GM19468 (cell line): ENCODE measurements around the gene FAM110D.

ENCODE experiments used
- ATAC-seq: cut with Tn5 transposase; IDR thresholded peaks from one replicate; pipeline ENCODE4 v1.9.1; 2021; ENCODE audit warnings: mild to moderate bottlenecking, moderate library complexity, moderate number of reproducible peaks; ENCODE audit not compliant: unreplicated experiment; ENCODE audit errors: extremely low read depth

The FAM110D gene

DNA sequence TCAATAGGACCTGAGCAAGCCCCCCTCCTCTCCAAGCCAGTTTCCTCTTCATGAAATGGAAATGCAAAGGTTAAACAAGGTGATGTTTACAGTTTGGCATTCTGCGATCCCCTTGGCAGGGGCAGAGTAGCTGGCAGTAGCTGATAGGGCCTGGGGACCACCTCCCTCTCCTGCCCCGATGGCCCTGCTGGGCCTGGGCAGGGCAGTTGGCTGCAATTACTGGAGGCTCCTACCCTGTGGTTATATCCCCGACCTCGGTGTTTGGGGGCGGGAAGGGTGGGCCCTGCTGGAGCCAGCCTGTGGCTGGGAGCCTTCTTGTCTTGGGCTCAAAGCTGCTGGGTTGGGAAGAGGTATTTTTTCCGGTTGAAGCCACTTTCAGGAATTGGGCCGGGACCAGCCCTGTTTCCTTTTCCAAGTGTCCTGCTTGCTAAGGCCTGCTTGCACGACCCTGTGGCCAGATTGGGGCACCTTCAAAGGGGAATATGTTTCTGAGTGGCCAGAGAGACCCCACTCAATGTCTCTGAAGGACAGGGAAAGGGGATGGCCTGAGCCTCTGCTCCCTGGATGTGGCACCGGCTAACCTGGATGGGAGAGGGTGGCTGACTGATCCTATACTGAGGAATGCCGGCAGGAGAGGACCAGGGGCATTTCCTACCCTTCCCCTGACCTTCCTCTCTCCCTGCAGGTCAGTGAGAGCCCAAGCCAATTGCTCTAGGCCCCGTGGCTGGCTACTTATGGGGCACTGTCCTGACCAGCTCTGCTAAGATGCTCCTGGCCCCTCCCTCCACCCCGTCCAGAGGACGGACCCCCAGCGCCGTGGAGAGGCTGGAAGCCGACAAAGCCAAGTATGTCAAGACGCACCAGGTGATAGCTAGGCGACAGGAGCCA lies 1.9 kb downstream of the FAM110D start:
- no peak for ATAC-seq

DNA sequence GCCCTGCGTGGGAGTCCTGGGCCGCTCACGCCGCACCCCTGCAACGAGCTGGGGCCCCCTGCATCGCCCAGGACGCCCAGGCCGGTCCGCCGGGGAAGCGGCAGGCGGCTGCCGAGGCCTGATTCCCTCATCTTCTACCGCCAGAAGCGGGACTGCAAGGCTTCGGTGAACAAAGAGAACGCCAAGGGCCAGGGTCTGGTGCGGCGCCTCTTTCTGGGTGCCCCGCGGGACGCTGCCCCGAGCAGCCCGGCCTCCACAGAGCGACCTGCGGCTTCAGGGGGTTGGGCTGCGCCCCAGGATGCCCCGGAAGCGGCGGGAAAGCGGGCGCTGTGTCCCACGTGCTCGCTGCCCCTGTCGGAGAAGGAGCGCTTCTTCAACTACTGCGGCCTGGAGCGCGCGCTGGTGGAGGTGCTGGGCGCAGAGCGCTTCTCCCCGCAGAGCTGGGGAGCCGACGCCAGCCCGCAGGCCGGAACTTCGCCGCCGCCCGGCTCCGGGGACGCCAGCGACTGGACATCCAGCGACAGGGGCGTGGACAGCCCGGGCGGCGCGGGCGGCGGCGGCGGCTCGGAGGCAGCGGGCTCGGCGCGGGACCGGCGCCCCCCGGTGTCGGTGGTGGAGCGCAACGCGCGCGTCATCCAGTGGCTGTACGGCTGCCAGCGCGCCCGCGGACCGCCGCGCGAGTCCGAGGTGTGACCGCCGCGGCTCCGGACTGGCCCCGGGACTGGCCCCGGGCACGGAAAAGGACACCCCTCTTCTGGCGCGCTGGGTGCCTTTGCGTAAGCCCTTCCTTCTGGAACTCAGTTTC lies 2.7 kb downstream of the FAM110D start:
- no peak for ATAC-seq

DNA sequence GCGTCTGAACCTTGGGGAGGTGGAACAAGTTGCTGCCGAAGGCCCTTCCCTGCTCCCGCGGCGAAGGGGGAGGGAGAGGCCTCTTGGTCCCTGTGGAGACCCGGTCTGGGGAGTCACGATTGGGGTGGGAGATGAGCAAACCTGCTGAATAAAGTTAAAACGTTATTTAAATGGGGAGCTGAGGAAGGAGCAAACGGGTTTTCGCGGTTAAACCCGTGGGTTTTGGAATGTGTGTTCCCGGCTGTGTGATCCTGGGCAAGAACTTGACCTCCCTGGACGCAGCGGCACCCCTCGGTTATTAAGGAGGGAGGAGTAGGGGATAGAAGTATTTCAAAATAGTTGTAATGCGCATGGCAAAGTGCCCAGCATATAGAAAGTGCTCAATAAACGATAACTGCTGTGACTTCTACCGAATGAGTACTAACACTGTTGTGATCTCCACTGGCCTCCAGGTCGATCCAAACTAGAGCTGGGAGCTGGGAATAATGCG lies 3.4 kb downstream of the FAM110D start:
- no peak for ATAC-seq

DNA sequence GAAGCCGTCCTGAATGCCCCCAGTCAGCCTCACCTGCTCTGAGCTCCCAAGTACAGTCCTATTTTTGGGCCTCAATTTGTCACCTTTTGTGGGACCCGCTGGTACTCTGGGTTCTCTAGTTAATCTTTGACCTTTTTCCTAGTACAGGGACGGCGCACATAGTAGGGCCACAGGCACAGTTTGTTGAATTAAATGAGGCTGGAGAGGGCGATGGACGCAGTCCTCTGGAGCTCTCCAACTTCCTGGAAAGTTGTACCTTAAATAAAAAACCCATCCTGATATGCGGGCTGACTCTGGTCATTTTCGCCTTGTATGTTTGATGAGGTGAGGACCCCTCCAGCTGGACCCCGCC lies 4.8 kb downstream of the FAM110D start:
- ATAC-seq = no peak

DNA sequence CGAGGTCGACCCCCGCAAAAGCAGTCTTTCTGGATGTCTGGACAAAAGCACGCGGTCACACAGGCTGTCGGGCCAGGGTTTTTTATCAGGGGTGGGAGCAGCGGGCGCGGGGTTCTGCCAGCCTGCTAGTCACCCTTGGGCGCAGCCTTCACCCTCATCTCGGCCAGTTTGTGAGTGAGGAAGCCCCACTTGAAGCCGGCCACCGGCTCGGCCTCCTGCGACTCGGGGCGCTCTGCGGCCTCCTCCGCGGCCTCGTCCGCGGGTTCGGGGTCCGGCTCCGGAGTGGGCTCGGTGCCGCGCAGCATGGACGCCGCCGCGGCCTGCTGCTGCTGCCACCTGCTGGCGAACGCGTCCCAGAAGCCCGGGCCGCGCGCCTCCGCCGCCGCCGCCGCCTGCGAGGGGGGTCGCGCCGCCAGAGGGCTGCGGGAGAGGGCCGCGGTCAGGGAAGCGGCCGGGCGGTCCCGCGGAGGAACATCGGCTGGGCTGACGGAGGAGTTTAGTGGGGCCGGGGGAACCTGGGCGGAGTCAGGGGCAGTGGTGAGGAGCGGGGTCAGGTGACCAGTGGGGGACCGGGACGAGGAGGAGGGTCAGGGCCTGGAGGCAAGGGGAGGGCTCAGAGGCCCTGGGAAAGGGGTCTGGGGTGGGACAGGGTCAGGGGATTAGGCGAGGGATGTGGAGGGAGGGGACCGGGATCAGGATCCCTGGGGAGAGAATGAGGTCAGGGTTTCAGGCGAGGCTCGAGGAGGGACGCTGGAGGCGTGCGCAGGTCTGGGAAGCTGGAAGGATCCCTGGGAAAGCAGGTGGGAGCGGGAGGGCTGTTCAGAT lies 5.4 kb downstream of the FAM110D start:
- ATAC-seq = no peak

DNA sequence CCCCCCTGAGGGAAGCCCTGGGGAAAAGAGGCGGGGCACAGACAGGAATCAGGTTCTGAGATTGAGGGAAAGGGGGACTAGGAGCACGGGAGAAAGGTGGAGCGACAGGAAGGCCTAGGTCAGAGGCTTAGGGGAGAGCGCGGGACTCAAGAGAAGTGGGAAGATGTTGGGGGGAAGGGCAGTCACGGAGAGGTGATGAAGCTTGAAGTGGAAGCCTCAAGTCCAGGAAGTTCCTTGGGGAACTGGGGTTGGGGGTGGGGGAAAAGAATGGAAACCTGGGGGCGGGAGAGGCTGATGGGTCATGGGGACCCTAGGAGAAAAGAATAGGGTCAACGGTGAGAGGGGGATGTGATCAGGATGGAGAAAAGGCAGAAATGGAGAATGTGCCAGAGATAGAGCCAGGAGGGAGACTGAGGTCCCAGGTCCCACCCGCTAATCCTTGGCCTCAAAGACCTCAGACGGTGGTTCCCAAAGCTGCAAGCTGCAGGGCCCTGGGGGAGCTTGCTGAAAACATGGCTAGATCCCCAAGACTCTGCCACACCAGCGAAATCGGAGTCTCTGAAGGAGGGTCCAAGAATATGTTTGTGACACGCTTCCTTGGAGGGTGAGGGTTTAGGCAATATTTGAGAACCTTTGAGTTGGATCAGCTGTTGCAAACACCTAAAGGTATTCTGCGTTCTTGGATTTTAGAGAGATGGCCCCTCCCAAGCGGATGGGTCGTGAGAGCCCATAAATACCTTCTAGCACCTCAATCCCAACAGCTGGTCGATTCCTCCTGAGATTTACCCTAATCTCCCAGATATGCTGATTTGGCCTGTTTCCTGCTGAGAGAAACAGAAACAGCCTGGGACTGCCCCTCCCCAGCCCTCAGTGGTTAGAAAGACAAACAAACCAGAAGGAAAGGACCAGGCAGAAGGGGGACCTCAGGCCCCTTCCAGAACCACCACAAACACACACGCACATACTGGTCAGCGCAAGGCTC lies 6.3 kb downstream of the FAM110D start:
- ATAC-seq = no peak

DNA sequence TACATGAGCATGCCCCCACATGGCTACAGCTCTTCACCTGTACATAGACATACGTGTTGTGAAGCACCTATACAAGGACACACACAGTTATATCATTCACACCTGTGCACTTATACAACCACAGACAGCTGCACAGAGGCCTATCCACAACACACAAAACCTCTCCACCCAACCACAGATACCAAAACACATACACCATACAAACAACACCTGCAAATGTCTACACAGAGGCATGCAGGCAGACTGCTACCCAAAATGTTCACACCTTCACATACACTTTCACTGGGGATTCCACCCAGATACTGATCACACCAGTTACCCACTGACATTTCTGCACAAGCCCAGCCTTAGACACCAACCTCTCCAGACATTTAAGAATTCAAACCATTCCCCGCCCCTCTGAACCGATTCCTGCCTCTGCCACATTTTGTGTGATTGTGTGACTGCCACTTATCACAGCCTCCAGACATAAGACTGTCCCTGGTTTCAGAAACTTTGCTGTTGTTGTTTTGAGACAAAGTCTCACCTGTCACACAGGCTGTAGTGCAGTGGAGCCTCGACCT lies 7.9 kb downstream of the FAM110D start:
- ATAC-seq = no peak

DNA sequence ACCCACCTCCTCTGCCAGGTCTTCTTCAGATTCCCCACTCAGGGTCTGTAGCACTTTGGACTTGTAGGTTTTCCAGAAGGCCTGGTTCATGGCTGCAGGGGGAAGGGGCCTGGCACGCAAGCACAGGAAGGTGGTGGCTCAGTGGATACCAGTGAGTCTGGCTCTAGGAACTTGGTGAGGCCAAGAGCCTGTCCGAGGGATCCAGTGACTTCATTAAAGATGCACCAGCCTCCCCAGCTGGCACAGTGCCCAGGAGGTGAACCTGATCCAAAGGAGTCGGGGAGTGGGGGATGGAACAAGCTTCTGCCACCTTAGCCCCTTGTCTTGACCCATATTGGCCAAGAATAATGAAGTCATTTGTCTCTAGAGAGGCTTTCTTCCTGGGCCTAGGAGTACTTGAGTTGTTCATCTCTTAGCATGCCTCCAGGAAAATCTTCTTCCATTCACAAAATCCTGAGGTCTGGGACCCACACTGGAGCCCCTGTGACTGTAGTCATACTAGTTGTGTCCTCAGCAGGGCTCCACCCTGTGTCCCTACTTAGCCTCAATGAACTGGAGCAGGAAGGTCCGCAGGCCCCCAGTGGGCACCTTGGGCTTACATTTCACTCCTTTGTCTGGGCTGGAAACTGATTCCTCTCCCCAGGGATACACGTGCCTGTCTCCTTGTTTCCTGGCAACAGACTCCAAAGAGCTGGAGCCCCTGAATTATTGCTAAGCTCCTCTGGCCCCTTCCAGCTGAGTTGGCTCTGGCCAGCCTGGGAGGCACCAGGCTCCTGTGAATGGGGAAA lies 9.7 kb downstream of the FAM110D start, which contains the start of gene C1orf232:
TSS of gene C1orf232 (minus strand) at position 554 of the 788 bp plus-strand sequence. CDS start at position 90, 464 bp downstream.
- no peak for ATAC-seq

DNA sequence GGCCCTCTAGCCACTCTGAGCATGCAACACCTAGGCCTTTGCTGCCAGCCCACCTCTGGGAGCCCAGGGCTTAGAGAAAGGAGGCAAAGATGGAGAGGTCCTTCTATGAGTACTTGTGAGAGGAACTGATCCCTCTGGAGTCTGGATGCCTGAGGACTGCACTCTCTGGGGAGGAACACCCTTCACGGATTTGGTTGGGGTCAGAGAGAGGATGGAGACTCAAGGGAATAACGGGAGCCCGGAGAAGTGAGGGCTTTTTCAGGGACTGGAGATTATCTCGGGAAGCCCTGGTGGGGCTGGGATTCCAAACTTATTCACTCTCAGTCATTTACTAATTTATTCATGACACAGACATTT lies 10.3 kb downstream of the FAM110D start:
- ATAC-seq = no peak

DNA sequence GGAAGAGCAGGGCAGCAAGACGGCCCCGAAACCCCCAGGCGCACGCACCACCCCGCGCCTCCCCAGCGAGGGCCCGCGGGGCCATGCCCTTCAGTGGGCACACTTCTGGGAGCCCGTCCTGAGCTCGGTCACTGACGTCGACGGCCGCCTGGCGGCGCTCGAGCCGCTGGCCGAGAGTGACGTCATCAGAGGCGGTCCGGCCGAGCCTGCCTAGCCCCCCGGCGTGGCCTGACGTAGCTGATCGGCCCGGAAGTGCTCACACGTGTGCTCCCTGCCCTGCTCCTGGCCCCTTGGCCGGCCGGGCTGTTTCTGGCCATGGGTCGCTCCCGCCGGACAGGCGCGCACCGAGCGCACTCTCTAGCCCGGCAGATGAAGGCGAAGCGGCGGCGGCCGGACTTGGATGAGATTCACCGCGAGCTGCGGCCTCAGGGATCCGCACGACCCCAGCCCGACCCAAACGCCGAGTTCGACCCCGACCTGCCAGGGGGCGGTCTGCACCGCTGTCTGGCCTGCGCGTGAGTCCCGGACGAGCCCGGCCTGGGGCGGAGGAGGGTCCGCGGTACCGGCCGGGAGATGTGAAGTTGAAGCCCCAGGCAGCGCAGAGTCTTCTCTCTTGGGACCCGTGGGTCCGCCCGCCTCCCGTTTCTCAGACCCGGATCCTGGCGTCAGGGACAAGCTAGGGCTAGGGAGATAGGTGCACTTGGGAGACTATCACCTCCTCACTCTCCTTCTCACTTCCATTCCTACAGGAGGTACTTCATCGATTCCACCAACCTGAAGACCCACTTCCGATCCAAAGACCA lies 11.0 kb downstream of the FAM110D start, which contains the start of gene ZNF593:
TSS of gene ZNF593 (plus strand) at position 240 of the 803 bp plus-strand sequence. CDS start at position 316, 76 bp downstream.
- ATAC-seq = no peak

DNA sequence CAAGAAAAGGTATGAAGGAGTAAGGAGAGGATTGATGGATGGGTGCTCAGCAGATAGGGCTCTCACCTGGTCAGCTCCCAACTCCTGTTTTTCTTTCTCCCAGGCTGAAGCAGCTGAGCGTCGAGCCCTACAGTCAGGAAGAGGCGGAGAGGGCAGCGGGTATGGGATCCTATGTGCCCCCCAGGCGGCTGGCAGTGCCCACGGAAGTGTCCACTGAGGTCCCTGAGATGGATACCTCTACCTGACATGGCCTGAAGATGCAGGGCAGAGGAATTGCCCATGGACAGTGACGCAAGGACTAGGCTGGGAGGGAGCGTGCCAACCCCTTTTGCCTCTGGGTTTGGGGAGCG lies 11.6 kb downstream of the FAM110D start:
- ATAC-seq = no peak

DNA sequence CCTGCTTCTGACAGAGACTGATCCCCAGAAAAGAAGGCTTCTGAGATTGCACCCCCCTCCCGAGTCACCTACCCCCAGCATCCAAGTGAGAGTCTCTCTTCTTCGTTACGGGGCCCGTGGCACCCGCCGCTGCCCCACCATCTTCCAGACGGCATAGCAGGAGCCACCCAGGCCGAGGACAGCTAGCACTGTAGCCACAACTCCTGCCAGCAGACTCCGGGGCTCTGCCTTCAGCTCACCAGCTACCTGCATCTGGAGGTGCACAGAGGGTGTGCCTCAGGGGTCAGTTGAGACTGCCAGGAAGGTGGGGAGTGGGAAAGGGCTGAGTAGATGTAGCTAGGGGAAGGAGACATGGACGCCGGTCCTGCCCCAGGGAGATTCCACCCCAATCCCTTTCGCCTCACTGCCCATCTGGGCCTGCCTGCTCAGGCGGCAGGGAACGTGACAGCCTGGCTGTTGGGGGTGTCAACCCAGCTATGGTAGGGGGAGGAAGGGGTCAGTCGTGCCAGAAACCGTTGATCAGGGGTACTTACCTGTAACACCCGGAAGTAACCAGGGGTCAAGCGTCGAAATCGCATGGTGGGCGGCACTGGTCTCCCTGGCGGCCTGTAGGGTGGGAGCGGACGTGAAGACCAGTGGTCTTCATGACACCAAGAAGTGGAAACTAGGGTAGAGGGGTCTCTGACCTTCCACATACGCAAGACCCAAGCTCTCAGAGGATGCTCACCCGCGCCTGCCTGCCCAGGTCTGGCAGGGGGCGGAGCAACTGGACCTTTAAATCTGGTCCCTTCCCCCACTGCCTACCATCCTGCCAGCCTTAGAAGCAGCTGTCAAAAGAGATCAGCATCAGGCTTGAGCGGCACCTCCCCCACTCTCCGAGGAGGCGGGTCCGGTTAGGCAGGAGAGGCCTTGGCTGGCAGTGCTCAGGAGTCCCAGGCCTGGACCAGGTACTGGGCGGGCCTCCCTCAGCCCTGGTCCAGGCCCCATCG lies 12.5 kb downstream of the FAM110D start, which contains the start of gene ZNF593OS:
TSS of gene ZNF593OS (minus strand) at position 749 of the 989 bp plus-strand sequence. CDS start at position 578, 171 bp downstream.
- ATAC-seq = no peak

DNA sequence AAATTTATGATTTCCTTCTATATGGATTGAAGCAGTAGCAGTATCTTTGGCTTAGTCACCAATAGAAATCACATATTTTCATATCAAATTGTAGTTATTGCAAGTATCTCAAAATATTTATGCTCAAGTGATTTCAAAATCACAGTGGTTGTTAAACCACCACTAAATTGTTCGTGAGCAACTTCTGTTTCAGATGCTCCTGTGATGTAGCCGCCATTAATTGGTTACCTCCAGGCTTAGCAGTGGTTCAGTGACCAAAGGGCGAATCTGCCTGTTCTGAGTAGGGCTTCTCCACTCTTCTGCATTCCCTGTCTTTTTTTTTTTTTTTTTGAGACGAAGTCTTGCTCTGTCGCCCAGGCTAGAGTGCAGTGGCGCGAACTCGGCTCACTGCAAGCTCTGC lies 16.5 kb downstream of the FAM110D start:
- ATAC-seq = no peak

DNA sequence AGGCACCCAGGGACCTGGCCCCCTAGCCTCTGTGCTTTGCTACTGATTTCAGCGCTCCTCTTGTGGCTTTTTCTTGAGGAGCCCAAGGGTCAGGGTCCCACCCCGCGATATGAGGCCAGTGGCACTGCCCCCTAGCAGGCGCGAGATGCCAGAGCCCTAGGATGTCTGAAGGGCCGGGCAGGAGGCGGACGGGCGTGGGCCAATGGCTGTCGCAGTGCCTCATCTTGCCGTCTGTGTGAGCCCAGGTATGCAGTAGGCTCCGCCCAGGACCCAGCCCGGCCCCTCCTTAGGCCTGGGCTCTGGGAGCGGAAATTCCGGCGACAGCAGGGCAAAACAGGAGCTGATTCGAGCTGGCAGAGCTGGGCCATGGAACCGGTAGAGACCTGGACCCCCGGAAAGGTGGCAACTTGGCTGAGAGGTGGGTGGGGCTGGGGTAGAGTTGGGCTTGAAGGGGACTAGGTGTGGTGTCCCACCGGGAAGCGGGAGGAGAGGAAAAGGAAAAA lies 18.4 kb downstream of the FAM110D start, which contains the start of gene CNKSR1:
TSS of gene CNKSR1 (plus strand) at position 310 of the 503 bp plus-strand sequence. CDS start at position 367, 57 bp downstream.
- no peak for ATAC-seq

DNA sequence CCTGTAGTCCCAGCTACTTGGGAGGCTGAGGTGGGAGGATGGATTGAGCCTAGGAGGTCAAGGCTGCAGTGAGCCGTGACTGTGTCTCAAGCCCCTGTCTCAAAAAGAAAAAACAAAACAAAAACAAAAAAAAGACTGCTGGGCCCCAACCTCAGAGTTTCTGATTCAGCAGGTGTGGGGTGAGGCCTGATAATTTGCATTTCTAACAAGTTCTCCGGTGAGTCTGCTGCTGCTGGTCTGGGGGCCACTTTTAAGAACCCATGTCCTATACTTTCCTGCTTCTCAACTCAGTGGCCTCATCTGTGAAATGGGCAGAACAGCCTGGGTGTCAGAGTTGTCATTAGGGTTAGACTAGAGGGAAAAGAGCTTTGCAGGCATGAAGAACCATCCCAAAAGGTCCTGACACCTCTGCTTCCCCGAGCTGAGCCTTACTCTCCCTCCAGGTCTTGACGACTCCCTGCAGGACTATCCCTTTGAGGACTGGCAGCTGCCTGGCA lies 21.2 kb downstream of the FAM110D start:
- no peak for ATAC-seq
